Suppressor macrophage treated with lipopolysaccharide for 4 hours (primary cell): ENCODE measurements around the gene AGAP5.
A peak's percentile ranks its signal among the peaks of the same experiment; 100 is the strongest.

Experiments
- DNase-seq: peaks from one replicate; pipeline ENCODE4 v3.0.0-alpha.2; 2020

The AGAP5 gene

DNA sequence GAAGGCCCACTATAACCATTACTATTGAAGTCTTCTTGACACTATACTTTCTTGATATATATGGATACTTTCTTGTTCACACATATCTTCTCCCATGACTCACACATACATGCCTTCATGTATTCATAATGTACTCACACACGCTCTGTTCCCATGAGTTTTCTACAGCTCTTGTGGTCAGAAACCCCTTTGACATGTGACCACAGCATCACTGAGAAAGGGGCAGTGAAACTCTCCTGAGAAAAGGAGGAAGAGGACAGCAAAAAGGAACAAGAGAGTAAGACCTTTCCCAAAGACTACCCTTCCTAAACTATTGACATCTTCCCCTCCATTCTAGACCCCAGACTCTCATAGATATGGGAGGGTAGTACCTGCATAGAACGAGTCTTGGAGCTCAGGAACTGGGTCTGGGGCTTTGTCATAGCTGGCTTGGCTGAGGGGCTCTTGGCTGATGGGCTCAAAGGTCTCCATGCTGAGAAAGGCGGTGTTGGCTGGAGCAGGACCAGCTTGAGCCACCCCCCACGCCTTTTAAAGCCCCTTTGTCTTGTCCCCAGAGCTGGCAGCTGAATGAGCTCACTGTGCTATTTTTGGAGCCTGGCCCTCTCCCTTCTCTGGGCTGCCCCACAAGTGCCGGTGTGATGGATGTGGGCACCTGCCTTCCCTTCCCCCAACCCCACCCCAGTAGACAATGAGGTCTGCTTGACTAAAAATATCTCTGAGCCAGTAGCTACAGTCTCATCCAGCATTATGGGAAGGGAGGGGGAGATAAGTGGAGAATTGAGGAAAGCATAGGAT is 47.2 kb downstream of the AGAP5 start:
- peak; percentile 92 for DNase-seq

DNA sequence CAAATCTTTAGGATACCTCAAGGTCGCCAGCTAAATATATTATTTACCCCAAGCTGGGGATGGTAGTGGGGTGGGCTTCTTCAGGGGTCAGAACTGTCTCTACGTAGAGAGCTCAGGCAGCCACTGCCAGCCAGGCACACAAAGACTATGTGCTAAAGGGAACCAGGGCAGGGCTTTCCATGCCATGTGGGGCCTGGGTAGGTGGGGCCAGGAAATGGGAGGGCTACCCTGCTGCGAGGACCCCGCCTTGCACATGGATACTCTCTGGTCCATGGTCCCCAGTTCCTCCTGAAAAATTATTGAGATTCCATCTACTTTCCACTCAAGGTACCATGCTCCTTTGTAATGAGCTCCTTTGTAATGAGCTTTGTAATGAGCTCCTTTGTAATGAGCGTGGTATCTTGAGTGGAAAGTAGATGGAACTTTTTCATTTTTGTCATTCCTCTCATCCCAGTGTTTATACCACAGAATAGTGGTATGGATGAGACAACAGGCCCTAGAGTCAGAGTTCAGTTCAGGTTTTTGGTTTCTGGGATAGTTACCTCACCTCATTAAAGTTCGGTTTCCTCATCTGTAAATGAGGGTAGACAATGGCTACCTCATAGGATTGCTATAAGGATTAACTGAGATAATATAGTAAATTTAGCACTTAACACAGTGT is 47.9 kb downstream of the AGAP5 start:
- no peak for DNase-seq

DNA sequence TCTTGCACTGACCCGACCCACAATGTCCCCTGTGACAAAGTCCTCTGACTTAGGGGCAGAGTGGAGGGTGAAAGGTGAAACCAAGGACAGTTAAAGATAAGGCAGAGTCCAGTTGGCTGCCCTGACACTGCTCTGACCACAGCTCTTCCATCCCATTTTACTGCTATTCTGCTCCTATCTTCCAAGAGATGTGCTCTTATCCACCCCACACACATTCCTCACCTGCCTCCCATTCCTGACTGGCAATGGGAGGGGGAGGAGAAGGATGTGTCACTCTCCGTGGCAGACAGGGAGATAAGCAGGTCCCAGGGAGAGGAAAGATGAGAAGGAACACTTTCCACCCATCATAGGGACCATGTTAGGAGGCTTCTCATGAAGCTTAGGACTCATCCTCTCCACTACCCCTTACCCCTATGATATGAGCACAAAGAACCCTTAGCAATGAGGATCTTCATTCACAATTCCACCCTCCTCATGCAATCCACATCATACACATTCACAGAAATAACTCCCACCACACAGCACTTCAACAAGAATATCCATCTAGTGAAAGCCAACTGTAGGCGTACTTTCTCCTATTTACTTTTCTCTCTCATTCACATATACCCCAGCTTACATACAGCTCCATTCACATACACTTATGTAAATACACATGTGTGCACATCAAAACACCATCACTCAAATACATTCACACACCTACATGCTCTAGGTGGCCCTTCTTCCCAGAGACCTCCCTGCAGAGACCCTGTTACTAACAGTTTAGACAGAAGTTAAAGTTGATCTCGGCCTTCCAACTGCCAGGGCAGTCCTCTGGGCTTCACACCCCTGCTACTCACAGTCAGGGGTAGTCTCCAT is 48.7 kb downstream of the AGAP5 start:
- DNase-seq, result no peak

DNA sequence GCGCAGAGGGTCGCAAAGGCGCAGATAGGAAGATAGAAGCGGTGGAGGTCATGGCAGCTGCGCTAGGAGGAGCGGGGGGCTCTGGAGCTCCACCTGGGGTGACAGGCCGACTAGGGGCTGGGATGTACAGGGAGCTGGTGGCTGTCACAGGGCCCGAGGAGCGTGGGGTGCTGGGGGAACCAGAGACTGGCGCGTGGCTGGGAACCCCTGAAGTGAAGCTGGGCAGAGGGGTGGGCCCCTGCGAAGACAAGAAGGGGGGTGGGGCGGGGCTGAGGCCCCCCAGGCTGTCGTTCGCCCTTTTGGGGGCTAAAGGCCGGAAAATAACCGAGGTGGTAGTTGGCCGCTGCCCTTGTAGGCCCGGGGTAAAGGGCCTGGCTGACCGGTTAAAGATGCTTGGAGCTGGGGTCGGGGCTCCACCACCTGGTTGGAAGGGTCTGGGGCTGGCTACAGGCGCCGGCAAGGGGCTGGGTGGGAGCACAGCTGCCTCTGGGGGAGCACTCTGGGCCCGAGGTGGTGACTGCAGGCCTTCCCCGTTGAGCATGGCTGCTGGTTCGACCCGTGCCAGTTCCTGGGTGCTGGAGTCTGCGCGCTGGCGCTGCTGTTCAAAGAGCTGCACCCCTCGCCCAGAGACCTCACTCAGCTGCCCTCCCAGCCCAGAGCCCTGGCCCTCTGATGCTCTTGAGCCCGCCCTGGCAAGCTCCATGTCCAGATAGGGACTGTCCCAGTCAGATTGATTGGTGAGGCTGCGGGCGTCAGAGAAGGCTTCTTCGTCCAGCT is 49.8 kb downstream of the AGAP5 start:
- no peak for DNase-seq

DNA sequence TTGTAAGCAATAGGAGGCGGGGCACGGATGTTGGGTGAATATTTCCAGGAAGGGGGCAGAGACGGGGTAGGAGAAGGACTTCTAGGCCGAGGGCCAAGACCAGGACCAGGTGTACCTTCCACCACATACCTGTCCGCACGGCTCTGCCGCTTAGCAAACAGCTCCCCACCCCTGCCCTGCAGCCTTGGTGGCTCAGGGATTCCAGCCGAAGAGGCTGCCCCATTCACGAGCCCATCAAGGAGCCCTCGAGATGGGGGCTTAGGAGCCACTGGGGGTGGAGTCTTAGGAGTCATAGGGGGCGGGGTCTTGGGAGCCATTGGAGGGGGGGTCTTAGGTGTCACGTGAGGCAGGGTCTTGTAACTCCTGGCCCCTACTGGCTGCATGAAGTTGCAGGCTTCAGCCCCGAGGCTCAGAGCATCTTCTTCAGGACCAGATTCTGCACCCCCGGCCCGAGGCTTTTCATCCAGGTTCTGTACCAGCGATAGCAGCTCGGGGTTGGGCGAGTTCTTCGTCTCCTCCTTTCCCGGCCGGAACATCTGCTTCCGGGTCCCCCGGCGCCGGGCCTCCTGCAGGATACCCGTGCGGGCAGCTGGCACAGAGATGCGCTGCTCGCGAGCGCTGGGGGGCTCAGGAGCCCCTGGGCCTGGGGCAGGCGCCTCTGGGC is 50.6 kb downstream of the AGAP5 start:
- DNase-seq, result peak; percentile 38

DNA sequence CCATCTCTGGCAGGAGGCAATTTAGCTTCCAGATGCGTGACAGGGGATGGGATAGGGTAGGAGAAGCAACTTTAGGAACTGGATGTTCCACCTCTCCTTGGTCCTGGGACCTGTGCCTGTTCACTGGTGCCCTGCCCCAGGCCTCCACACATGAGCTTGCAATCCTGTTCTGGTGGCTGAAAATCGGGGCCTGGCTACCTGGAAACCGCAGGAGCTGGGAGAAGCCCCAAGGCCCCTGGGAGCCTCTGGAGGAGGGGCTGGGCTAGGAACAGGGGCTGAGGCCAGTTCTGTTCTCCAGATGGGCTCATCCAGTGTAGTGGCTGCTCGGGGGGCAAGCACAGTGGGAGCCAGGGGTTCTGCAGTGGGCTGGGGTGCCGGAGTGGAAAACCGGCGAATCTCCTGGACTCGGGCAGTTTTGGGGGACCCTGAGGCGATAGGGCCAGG is 51.3 kb downstream of the AGAP5 start:
- no peak for DNase-seq

DNA sequence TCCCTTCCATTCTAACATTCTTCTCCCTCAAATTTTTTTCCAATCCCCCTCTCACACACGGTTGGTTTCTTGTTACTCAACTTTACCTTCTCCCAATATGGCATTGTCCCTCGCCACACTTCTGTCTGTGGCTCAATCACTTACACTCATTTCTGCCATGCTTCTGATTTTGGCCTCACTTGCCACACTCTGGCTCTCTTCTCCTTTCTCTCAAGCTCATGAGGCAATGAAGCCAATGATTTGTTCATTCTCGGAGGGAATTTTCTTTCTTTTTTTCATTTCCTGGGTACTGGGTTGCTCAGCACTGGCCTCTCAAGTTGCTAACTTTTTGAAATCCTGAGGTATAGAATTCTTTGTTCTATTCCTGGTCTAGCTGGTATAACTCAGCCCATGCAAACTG is 52.7 kb downstream of the AGAP5 start:
- DNase-seq, result peak; percentile 81

DNA sequence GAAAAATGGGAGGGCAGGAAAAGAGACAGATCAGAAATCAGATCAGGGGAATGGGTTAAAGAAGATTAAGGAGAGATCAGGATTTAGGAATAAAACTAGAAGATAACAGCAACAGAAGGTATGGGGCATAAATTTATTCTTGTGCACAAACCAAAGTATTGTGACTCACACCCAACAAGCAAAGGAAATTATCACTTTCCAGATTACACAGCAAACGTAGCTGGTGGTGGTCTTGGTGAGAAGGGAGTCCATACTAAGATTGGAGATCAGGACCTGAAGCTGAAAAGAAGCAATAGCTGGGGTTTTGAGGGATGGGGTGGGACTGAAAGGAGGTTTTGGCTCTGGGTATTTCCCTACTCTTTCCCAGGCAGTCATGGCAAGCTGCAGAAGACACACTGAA is 53.1 kb downstream of the AGAP5 start:
- DNase-seq, result peak; percentile 13

DNA sequence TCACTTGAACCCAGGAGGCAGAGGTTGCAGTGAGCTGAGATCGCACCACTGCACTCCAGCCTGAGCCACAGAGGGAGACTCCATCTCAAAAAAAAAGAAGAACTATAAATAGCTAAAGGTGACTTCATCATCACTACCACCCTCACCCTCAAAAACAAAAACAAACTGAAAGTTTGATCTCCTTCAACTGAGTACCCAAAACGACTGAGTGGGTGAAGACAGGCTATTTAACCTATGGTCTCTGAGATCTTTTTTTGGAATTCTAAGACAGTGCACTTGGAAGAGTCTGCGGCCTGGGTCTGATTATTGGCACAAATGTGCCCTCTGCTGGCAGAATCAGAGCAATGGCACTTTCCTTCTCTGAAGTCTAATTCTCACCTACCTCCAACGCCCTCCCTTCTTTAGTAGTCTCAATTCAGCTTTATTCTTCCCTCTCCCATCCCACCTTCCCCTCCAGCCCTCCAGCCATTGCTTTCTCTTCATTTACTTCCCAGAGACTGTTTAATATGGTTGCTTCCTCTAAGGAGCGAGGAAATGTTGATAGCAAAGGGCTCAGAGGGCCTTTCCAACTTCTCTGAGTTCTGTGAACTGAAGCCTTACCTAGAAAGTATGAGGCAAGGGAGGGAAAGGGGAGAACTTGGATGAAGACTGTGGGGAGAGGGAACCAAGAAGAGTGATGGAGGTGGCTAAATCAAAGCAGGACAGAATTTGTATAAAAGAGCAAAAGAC is 53.7 kb downstream of the AGAP5 start:
- peak; percentile 70 for DNase-seq

DNA sequence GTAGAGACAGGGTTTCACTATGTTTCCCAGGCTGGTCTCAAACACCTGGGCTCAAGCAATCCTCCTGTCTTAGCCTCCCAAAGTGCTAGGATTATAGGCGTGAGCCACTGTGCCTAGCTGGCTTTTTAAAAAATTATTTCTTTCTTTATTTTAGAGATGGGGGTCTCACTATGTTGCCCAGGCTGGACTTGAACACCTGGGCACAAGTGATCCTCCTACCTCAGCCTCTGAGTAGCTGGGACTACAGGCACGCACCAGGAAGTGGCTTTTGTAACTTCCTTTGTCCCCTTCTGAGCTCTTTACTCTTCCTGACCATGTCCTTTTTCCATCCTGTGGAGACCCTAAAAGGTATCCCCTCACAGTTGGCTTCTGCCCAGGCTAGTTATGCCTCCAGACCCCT is 54.5 kb downstream of the AGAP5 start:
- no peak for DNase-seq

DNA sequence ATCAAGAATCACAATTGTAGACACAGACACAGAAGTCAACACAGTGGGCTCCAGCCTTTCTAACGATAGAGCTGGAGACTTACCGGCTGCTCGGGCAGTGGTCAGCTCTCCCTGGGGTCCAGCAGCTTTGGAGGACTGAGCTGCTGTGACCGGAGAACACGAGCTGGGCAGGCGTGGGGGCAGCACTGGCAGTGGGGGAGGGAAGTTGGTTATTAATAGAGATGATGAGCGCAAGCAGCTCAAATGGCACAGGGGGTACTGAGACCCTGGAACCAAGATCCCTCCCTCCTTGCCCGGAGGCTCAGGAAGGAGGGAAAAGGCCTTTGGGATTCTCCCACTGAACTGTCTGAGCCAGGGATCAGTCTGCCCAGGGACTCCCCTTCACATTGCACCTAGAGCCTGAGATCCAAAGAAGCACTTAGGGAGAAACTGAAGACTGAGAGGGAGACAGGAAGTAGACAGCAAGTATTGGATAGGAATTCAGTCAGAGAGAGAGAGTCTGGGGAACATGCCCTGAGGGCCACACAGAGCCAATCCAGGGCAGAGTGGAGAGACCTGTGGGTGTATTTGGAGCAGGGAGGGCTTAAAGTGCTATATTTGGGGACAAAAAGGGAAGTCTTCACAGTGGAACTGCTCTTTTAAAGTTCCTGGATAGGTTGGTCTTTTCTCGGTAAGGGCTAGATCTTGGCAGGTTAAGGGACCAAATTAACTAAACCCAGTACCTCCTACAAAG is 56.4 kb downstream of the AGAP5 start, which contains the start of gene MYOZ1:
Gene MYOZ1, minus strand, starts transcription at position 147 of the 733 bp plus-strand sequence. CDS start 1,457 bp downstream, outside the sequence.
- peak; percentile 39 for DNase-seq

DNA sequence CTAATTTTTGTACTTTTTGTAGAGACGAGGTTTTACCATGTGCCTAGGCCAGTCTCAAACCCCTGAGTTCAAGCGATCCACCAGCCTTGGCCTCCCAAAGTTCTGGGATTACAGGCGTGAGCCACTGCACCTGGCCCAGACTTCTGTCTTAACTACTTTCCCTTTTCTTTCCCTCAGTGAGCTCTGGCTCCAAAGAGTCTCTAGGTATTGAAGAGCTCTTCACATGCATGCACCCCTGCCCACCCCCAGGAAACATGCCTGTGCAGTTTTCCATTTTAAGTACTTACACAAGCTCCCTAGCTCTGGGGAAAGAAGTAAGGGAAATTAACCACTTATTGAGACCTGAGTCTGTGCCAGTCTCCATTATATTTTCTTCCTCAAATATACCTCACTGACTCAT is 58.6 kb downstream of the AGAP5 start:
- DNase-seq, result no peak

DNA sequence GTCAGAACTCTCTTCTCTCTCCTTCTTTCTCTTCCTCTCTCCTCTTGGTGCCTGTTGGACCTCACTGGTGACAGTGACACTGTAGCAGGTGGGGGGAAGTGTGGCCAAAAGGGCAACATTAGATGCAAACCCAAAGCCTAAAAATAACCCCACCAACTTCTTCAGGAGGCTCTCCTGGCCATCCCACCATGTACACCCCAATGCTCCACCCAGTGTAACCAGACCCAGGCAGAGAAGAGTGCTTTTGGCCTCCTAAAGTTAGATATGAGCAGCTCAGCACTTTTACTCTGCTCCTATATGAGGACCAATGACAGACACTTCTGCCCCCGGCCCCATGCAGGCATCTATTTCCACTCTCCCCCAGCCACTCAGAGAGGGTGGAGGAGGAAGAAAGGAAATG is 62.1 kb downstream of the AGAP5 start:
- DNase-seq, result no peak

DNA sequence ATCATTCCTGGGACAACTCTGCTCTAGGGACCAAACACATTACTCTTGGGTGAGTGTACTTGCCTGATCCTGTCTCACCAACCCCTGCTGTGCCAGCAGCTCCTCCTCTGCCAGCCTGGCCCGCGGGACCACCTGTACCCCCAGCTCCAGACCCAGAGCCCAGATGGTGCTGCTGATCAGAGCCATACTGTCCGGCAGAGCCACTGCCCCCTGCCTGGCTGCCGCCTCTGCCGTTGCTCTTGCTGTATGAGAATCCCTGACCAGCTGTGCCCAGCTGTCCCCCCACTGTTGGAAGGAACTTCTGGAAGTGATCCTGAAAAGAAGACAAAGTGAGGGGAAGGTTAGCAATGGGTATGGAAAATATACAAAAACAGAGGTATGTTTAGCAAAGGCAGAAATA is 63.5 kb downstream of the AGAP5 start:
- no peak for DNase-seq

DNA sequence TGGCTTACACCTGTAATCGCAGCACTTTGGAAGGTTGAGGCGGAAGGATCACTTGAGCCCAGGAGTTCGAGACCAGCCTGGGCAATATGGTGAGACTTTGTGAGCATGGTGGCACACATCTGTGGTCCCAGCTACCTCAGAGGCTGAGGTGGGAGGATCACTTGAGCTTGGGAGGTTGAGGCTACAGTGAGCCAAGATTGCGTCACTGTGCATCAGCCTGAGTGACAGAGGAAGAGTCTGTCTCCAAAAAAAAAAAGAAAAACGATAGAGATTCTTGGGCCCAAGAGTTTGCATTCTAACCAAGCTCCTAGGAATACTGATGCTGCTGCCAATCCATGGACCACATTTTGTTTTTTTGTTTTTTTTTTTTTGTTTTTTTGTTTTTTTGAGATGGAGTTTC is 68.7 kb downstream of the AGAP5 start:
- DNase-seq, result no peak

DNA sequence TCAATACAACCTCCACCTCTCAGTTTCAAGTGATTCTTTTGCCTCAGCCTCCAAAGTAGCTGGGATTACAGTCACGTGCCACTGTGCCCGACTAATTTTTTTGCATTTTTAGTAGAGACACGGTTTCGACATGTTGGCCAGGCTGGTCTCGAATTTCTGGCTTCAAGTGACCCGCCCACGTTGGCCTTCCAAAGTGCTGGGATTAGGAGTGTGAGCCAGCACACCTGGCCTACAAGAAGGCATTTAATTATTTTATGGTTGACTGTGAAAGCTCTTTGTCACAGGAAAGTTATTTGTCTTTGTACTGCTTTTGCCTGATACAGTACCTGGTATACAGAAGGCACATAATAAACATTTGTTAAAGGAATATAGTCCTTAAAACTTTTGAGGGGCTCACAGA is 69.5 kb downstream of the AGAP5 start:
- DNase-seq, result no peak

DNA sequence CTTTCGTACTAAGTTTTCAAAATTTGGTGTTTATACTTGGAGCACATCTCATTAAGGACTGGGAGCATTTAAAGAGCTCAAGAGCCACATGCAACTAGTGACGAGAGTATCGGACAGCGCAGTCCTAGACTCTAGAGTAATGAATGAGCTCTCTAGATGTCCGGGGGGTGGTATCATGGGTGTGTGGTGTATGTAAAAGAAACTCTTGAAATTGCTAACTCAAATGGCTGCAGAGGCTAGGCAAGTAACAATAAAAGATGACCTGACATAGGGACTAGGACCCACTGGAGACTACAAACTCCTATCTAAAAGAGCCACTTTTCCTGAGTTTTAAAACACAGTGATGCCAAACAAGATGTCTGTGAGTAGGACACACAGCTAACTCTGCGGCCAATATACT is 70.6 kb downstream of the AGAP5 start:
- DNase-seq, result no peak

DNA sequence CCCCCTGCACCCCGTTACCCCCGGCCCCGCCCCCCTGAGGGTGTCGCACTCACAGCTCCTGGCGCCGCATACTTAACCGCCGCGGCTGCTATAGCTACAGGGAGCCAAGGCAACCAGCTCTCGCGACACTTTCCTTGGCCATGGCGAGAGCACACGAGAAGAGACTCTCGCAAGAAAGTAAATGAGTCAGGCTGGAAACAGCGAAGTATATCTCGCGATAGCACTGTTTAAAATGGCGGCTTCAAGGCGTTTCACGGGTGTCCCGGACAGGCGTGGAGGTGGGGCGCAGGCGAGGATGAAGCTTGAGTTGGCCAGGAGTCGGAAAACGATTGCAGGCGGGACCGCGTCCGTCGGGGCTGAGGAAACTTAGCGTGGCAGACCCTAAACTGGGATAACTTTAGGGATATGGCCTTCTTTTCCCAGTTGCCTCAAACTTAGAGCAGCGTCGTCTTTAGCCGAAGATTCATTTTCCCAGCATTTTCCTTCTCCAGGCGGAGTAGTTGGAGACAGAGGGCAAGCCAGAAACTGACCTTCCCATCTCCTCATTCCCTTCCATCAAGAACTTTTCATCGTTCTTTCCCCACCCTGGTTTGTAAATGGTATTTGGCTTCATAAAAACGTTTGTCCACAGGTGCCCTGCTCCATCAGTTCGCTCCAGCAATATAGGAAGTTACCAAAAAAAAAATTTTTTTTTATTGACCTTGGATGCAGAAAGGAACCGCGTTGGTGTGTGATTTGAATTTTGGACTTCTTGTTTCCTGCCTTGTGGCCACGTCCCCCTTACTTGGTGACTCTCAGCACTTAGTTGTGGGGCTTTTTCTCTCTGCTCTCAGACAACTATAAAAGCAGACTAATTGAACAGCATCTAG is 71.8 kb downstream of the AGAP5 start:
- DNase-seq, result peak; percentile 98
